ENCODE results near the gene MFGE8. TPM values are rescaled to one million over a fixed set of nuclear protein-coding genes. Genes with fewer than 3 reads are reported as not detected.
A peak's percentile ranks its signal among the peaks of the same experiment; 100 is the strongest.

MFGE8 gene
- total RNA-seq, 1 donor from 2014 or later: 168 TPM

GRCh38 chr15:88899251-88899650, 13.9 kb downstream of the MFGE8 start:
- Histone ChIP-seq H3K4me1 (peaks cover 27% of the 10 kb centered on the region), H3K27me3 (peaks cover 7% of the 10 kb centered on the region), H3K9me3 (no peaks in the 10 kb centered on the region), H3K4me3 (no peak overlapping the region), H3K36me3 (peaks cover 10% of the 10 kb centered on the region), H3K27ac (no peak overlapping the region)
- TF ChIP-seq CTCF (IDR thresholded peaks at IDR 0.05): no peak
- intact Hi-C loops (cut with DNase I): loop anchor here (10.0 kb wide), 1 partner anchor 276 kb away; no protein-coding TSS in a partner anchor
- DNase-seq (no peak), ATAC-seq (no peak)

GRCh38 chr15:88898736-88899135, 14.4 kb downstream of the MFGE8 start:
- DNase-seq (no peak), ATAC-seq (no peak)
- TF ChIP-seq CTCF (IDR thresholded peaks at IDR 0.05): no peak
- no peaks in the 10 kb centered on the region for H3K9me3 ChIP-seq
- no peak overlapping the region for H3K27ac ChIP-seq
- no peak overlapping the region for H3K4me3 ChIP-seq
- H3K4me1 ChIP-seq: peaks cover 27% of the 10 kb centered on the region
- H3K36me3 ChIP-seq: peaks cover 10% of the 10 kb centered on the region
- intact Hi-C loops (cut with DNase I): loop anchor here (10.0 kb wide), 1 partner anchor 276 kb away; no protein-coding TSS in a partner anchor
- H3K27me3 ChIP-seq: peaks cover 7% of the 10 kb centered on the region

GRCh38 chr15:88897456-88898194, 15.6 kb downstream of the MFGE8 start:
- Histone ChIP-seq H3K4me3 (no peak overlapping the region), H3K9me3 (no peaks in the 10 kb centered on the region), H3K27me3 (peaks cover 7% of the 10 kb centered on the region), H3K27ac (no peak overlapping the region), H3K36me3 (peaks cover 6% of the 10 kb centered on the region), H3K4me1 (peaks cover 27% of the 10 kb centered on the region)
- TF ChIP-seq CTCF (IDR thresholded peaks at IDR 0.05): peak; percentile 62
- peak; percentile 90 for ATAC-seq
- intact Hi-C loops (cut with DNase I): loop anchor here (10.0 kb wide), 1 partner anchor 277 kb away; no protein-coding TSS in a partner anchor
- DNase-seq: peak; percentile 91

- ATAC-seq: no peak
- H3K4me1 ChIP-seq: peaks cover 27% of the 10 kb centered on the region
- H3K27me3 ChIP-seq: peaks cover 7% of the 10 kb centered on the region
- intact Hi-C loops (cut with DNase I): loop anchor here (10.0 kb wide), 1 partner anchor 278 kb away; no protein-coding TSS in a partner anchor
- TF ChIP-seq CTCF (IDR thresholded peaks at IDR 0.05): no peak
- peaks cover 1% of the 10 kb centered on the region for H3K36me3 ChIP-seq
- no peak overlapping the region for H3K27ac ChIP-seq
- no peak overlapping the region for H3K4me3 ChIP-seq
- H3K9me3 ChIP-seq: no peaks in the 10 kb centered on the region
- DNase-seq: no peak
Measured at GRCh38 chr15:88897142-88897455, 16.1 kb downstream of the MFGE8 start.

- H3K4me1 ChIP-seq: peaks cover 27% of the 10 kb centered on the region
- H3K27me3 ChIP-seq: peaks cover 7% of the 10 kb centered on the region
- no peaks in the 10 kb centered on the region for H3K36me3 ChIP-seq
- DNase-seq (no peak), ATAC-seq (no peak)
- H3K27ac ChIP-seq: no peak overlapping the region
- TF ChIP-seq CTCF (IDR thresholded peaks at IDR 0.05): no peak
- H3K4me3 ChIP-seq: no peak overlapping the region
- intact Hi-C loops (cut with DNase I): loop anchor here (10.0 kb wide), 1 partner anchor 278 kb away; no protein-coding TSS in a partner anchor
- no peaks in the 10 kb centered on the region for H3K9me3 ChIP-seq
Measured at GRCh38 chr15:88896333-88897033, 16.7 kb downstream of the MFGE8 start.

Measured in upper lobe of right lung (tissue), 1 donor.